Mesendoderm (in vitro differentiated cells): ENCODE results near the gene OOSP3. TPM values are rescaled to one million over a fixed set of nuclear protein-coding genes. Genes with fewer than 3 reads are reported as not detected.
A peak's percentile ranks its signal among the peaks of the same experiment; 100 is the strongest.

Experiments used
- DNase-seq: peaks from one replicate; pipeline ENCODE4 v3.0.0; 2013
- H2AK5ac ChIP-seq: 2 replicates; pipeline ENCODE4 v1.6.1; 2013; ENCODE audit warnings: low read length, inconsistent platforms
- H2BK120ac ChIP-seq: 2 replicates; pipeline ENCODE4 v1.6.1; 2013; ENCODE audit warnings: low read depth, mild to moderate bottlenecking, low read length, moderate library complexity, mixed read lengths
- H2BK15ac ChIP-seq: replicated peaks from 2 replicates; pipeline ENCODE4 v1.6.1; 2013; ENCODE audit warnings: low read depth, mild to moderate bottlenecking, moderate library complexity
- H2BK5ac ChIP-seq: 2 replicates; pipeline ENCODE4 v1.6.1; 2013; ENCODE audit warnings: low read length, inconsistent platforms
- H3K18ac ChIP-seq: 2 replicates; pipeline ENCODE4 v1.6.1; 2013; ENCODE audit warnings: mild to moderate bottlenecking, low read length, mixed read lengths
- H3K23ac ChIP-seq: one replicate; pipeline ENCODE4 v1.6.1; 2013; ENCODE audit warnings: low read length
- H3K27ac ChIP-seq: 2 replicates; pipeline ENCODE4 v1.5.1; 2013; ENCODE audit warnings: low read depth, mild to moderate bottlenecking, inconsistent platforms, low read length, moderate library complexity
- H3K27me3 ChIP-seq: 2 replicates; pipeline ENCODE4 v1.6.1; 2013; ENCODE audit warnings: low read length, control low read depth, mild to moderate bottlenecking, inconsistent platforms; ENCODE audit not compliant: insufficient read depth, poor library complexity
- H3K36me3 ChIP-seq: 2 replicates; pipeline ENCODE4 v1.6.1; 2013; ENCODE audit warnings: low read length, inconsistent platforms; ENCODE audit not compliant: control insufficient read depth, insufficient read depth
- H3K4ac ChIP-seq: one replicate; pipeline ENCODE4 v1.6.1; 2013; ENCODE audit warnings: low read depth, mild to moderate bottlenecking, low read length, moderate library complexity
- H3K4me1 ChIP-seq: 2 replicates; pipeline ENCODE4 v1.6.1; 2013; ENCODE audit warnings: low read depth, low read length, inconsistent platforms; ENCODE audit not compliant: control insufficient read depth
- H3K4me2 ChIP-seq: 2 replicates; pipeline ENCODE4 v1.6.1; 2013; ENCODE audit warnings: low read length
- H3K4me3 ChIP-seq: 2 replicates; pipeline ENCODE4 v1.5.1; 2013; ENCODE audit warnings: mild to moderate bottlenecking, low read length
- H3K56ac ChIP-seq: one replicate; pipeline ENCODE4 v1.6.1; 2013; ENCODE audit warnings: low read length
- H3K79me1 ChIP-seq: 2 replicates; pipeline ENCODE4 v1.6.1; 2013; ENCODE audit warnings: low read length, inconsistent platforms
- H3K79me2 ChIP-seq: 2 replicates; pipeline ENCODE4 v1.6.1; 2013; ENCODE audit warnings: mild to moderate bottlenecking, low read length; ENCODE audit not compliant: control insufficient read depth, insufficient read depth
- H3K9ac ChIP-seq: 2 replicates; pipeline ENCODE4 v1.6.1; 2013; ENCODE audit warnings: low read length, inconsistent platforms
- H4K5ac ChIP-seq: one replicate; pipeline ENCODE4 v1.6.1; 2013; ENCODE audit warnings: low read length
- H4K8ac ChIP-seq: one replicate; pipeline ENCODE4 v1.6.1; 2013; ENCODE audit warnings: low read depth, mild to moderate bottlenecking, control low read depth, low read length, moderate library complexity
- WGBS: extraction: QIAGEN DNeasy Blood & Tissue Kit; methylation state at CpG from one replicate; pipeline ENCODE4 v1.1.7; 2013; ENCODE audit warnings: low lambda C conversion rate, missing lambda C conversion rate; ENCODE audit not compliant: insufficient coverage; ENCODE audit errors: extremely low coverage; 5-methylcytosine and 5-hydroxymethylcytosine counted together
- polyA plus RNA-seq, 2 experiments: library from polyadenylated mRNA; stranded (reverse); fragments of 200-250 nt; gene quantifications; one replicate each; pipeline ENCODE4 v1.2.3, GENCODE V29; 2013

Gene OOSP3
- polyA plus RNA-seq (2013, experiment 1 of 2) = 0.15 TPM
- polyA plus RNA-seq (2013, experiment 2 of 2) = 0.13 TPM

- Histone ChIP-seq H3K36me3 (no peaks in the 10 kb centered on the region), H3K27ac (no peak within 1 kb of the TSS), H3K79me1 (no peaks in the 10 kb centered on the region), H2AK5ac (no peak within 1 kb of the TSS), H3K4ac (no peak within 1 kb of the TSS), H3K79me2 (no peaks in the 10 kb centered on the region), H3K4me3 (no peak within 1 kb of the TSS), H2BK15ac (no peak within 1 kb of the TSS), H3K23ac (no peak within 1 kb of the TSS), H3K18ac (no peak within 1 kb of the TSS), H3K9ac (no peak within 1 kb of the TSS), H4K5ac (no peak within 1 kb of the TSS), H2BK5ac (no peak within 1 kb of the TSS), H2BK120ac (no peak within 1 kb of the TSS), H4K8ac (peak within 1 kb of the TSS; percentile 86), H3K4me2 (no peak within 1 kb of the TSS), H3K27me3 (no peaks in the 10 kb centered on the region), H3K4me1 (no peaks in the 10 kb centered on the region), H3K56ac (no peak within 1 kb of the TSS)
- WGBS = no CpG with 5 or more reads among the region's 5 CpGs
- no peak for DNase-seq
Observed at GRCh38 chr11:59878575-59878974, at the start of gene OOSP3. Gene OOSP3, plus strand, starts transcription at chr11:59878782. Its CDS starts 27 bp downstream, at chr11:59878809.

- Histone ChIP-seq H4K8ac (no peak overlapping the region), H2AK5ac (no peak overlapping the region), H3K27ac (no peak overlapping the region), H3K4me1 (no peaks in the 10 kb centered on the region), H3K23ac (no peak overlapping the region), H3K18ac (no peak overlapping the region), H2BK5ac (no peak overlapping the region), H2BK15ac (no peak overlapping the region), H3K4me2 (no peak overlapping the region), H4K5ac (no peak overlapping the region), H3K79me1 (no peaks in the 10 kb centered on the region), H3K79me2 (no peaks in the 10 kb centered on the region), H2BK120ac (no peak overlapping the region), H3K9ac (no peak overlapping the region), H3K36me3 (no peaks in the 10 kb centered on the region), H3K27me3 (no peaks in the 10 kb centered on the region), H3K56ac (no peak overlapping the region), H3K4ac (no peak overlapping the region), H3K4me3 (no peak overlapping the region)
- no CpG with 5 or more reads among the region's 3 CpGs for WGBS
- DNase-seq = no peak
Observed at GRCh38 chr11:59829358-59829757, 49.2 kb upstream of the OOSP3 start.

- Histone ChIP-seq H2BK15ac (no peak overlapping the region), H4K8ac (no peak overlapping the region), H3K23ac (no peak overlapping the region), H3K4me2 (no peak overlapping the region), H3K56ac (no peak overlapping the region), H3K27ac (no peak overlapping the region), H3K4ac (no peak overlapping the region), H3K79me2 (no peaks in the 10 kb centered on the region), H3K4me3 (no peak overlapping the region), H2AK5ac (no peak overlapping the region), H4K5ac (no peak overlapping the region), H2BK120ac (no peak overlapping the region), H3K36me3 (no peaks in the 10 kb centered on the region), H3K18ac (no peak overlapping the region), H3K4me1 (no peaks in the 10 kb centered on the region), H2BK5ac (no peak overlapping the region), H3K27me3 (no peaks in the 10 kb centered on the region), H3K9ac (no peak overlapping the region), H3K79me1 (no peaks in the 10 kb centered on the region)
- no peak for DNase-seq
- no CpG with 5 or more reads among the region's 2 CpGs for WGBS
Observed at GRCh38 chr11:59833602-59834001, 45.0 kb upstream of the OOSP3 start.

- DNase-seq = no peak
- Histone ChIP-seq H2AK5ac (no peak overlapping the region), H3K27ac (no peak overlapping the region), H2BK15ac (no peak overlapping the region), H3K79me2 (no peaks in the 10 kb centered on the region), H4K5ac (no peak overlapping the region), H3K4me3 (no peak overlapping the region), H3K4ac (no peak overlapping the region), H3K9ac (no peak overlapping the region), H2BK5ac (no peak overlapping the region), H3K23ac (no peak overlapping the region), H3K4me2 (no peak overlapping the region), H3K4me1 (no peaks in the 10 kb centered on the region), H3K56ac (no peak overlapping the region), H3K18ac (no peak overlapping the region), H4K8ac (no peak overlapping the region), H3K27me3 (no peaks in the 10 kb centered on the region), H3K36me3 (no peaks in the 10 kb centered on the region), H2BK120ac (no peak overlapping the region), H3K79me1 (no peaks in the 10 kb centered on the region)
Observed at GRCh38 chr11:59839615-59840014, 39.0 kb upstream of the OOSP3 start.

- H3K36me3 ChIP-seq = no peaks in the 10 kb centered on the region
- H2BK15ac ChIP-seq = no peak overlapping the region
- H3K4me2 ChIP-seq = no peak overlapping the region
- H3K56ac ChIP-seq = no peak overlapping the region
- H3K23ac ChIP-seq = no peak overlapping the region
- H3K18ac ChIP-seq = no peak overlapping the region
- no peak overlapping the region for H3K4me3 ChIP-seq
- DNase-seq = no peak
- no peak overlapping the region for H3K27ac ChIP-seq
- no peaks in the 10 kb centered on the region for H3K27me3 ChIP-seq
- no peak overlapping the region for H2AK5ac ChIP-seq
- H3K4me1 ChIP-seq = no peaks in the 10 kb centered on the region
- no peak overlapping the region for H2BK5ac ChIP-seq
- no CpG with 5 or more reads among the region's 2 CpGs for WGBS
- H4K5ac ChIP-seq = no peak overlapping the region
- no peaks in the 10 kb centered on the region for H3K79me2 ChIP-seq
- no peak overlapping the region for H3K4ac ChIP-seq
- no peaks in the 10 kb centered on the region for H3K79me1 ChIP-seq
- no peak overlapping the region for H2BK120ac ChIP-seq
- no peak overlapping the region for H3K9ac ChIP-seq
- no peak overlapping the region for H4K8ac ChIP-seq
Observed at GRCh38 chr11:59841514-59841913, 37.1 kb upstream of the OOSP3 start.

- Histone ChIP-seq H3K27me3 (no peaks in the 10 kb centered on the region), H4K8ac (no peak overlapping the region), H3K27ac (no peak overlapping the region), H3K4me2 (no peak overlapping the region), H3K9ac (no peak overlapping the region), H3K4me1 (no peaks in the 10 kb centered on the region), H3K4me3 (no peak overlapping the region), H3K79me2 (no peaks in the 10 kb centered on the region), H2AK5ac (no peak overlapping the region), H3K79me1 (no peaks in the 10 kb centered on the region), H3K56ac (no peak overlapping the region), H3K23ac (no peak overlapping the region), H2BK5ac (no peak overlapping the region), H3K36me3 (no peaks in the 10 kb centered on the region), H2BK15ac (no peak overlapping the region), H3K4ac (no peak overlapping the region), H4K5ac (no peak overlapping the region), H3K18ac (no peak overlapping the region), H2BK120ac (no peak overlapping the region)
- DNase-seq = no peak
- no CpG with 5 or more reads among the region's 12 CpGs for WGBS
Observed at GRCh38 chr11:59842316-59842715, 36.3 kb upstream of the OOSP3 start.
